Endothelial cell of umbilical vein (primary cell): ENCODE results near the gene OSBPL10. TPM values are rescaled to one million over a fixed set of nuclear protein-coding genes. Genes with fewer than 3 reads are reported as not detected.

ENCODE experiments used
- BruUV-seq: library from RNA; stranded (reverse); fragments of 400-500 nt; replicated peaks from 2 replicates; lab custom pipeline; 2021; lab: Mats Ljungman, UMichigan
- CTCF ChIA-PET: fragments of 300-600, 350-600 bp; sonication (Branson Sonifier 250); formaldehyde crosslinking; loops from one replicate; lab custom pipeline; 2021; ENCODE audit warnings: antibody characterized with exemption, inconsistent platforms; lab: Charles Lee
- POLR2A ChIA-PET: fragments of 300-600, 350-600 bp; sonication (Branson Sonifier 250); formaldehyde crosslinking; loops from one replicate; lab custom pipeline; 2021; ENCODE audit warnings: antibody characterized with exemption, inconsistent platforms; lab: Charles Lee
- DNase-seq: peaks from one replicate; pipeline ENCODE4 v3.0.0-alpha.2; 2011; ENCODE audit warnings: low read depth, low spot score
- FAIRE-seq: peaks from 2 replicates; lab custom pipeline; 2011; peaks lifted over from hg19 to GRCh38; lab: Jason Lieb, UNC
- H2AFZ ChIP-seq: 2 replicates; pipeline ENCODE4 v1.6.0; 2012; ENCODE audit warnings: low read depth, low read length, control low read depth, inconsistent platforms
- H3K27ac ChIP-seq: 2 replicates; pipeline ENCODE4 v1.5.1; 2011; ENCODE audit warnings: low read depth, mild to moderate bottlenecking, control low read depth, low read length, moderate library complexity; ENCODE audit not compliant: insufficient read depth
- H3K27me3 ChIP-seq, 2 experiments: 2 replicates each; pipeline versions ENCODE4 v1.6.0 to v1.6.1; 2011; ENCODE audit warnings: low read length in 2 of 2, mixed read lengths in 1 of 2; ENCODE audit not compliant: control insufficient read depth in 2 of 2, insufficient read depth in 2 of 2
- H3K36me3 ChIP-seq, 2 experiments: 2 replicates in 1 of 2; 3 replicates in 1 of 2; pipeline ENCODE4 v1.5.1; 2011; ENCODE audit warnings: low read length in 2 of 2, mild to moderate bottlenecking in 1 of 2, moderate library complexity in 1 of 2; ENCODE audit not compliant: control insufficient read depth in 2 of 2, insufficient read depth in 2 of 2; ENCODE audit errors: extremely low read depth in 1 of 2
- H3K4me1 ChIP-seq: 3 replicates; pipeline ENCODE4 v1.5.1; 2011; ENCODE audit warnings: mild to moderate bottlenecking, low read length; ENCODE audit not compliant: control insufficient read depth, insufficient read depth; ENCODE audit errors: extremely low read depth
- H3K4me2 ChIP-seq: 2 replicates; pipeline ENCODE4 v1.6.1; 2011; ENCODE audit warnings: low read length, control low read depth, mixed read lengths; ENCODE audit not compliant: insufficient read depth
- H3K4me3 ChIP-seq, 3 experiments: fragments of 200-600 bp in 1 of 3; sonication (generic), shearing (Covaris generic) in 1 of 3; replicated peaks in 1 of 3; 2 replicates each; pipeline ENCODE4 v1.5.1; 2011 to 2016; ENCODE audit warnings: control low read depth in 3 of 3, low read length in 3 of 3, mild to moderate bottlenecking in 2 of 3, inconsistent platforms in 1 of 3, low read depth in 1 of 3, moderate library complexity in 1 of 3; ENCODE audit not compliant: insufficient read depth in 1 of 3
- H3K79me2 ChIP-seq: 2 replicates; pipeline ENCODE4 v1.6.0; 2012; ENCODE audit warnings: low read length, inconsistent platforms; ENCODE audit not compliant: control insufficient read depth, insufficient read depth
- H3K9ac ChIP-seq: replicated peaks from 2 replicates; pipeline ENCODE3; 2011; ENCODE audit warnings: low read length, control low read depth; ENCODE audit not compliant: insufficient read depth; ENCODE audit errors: extremely low read depth
- H3K9me1 ChIP-seq: replicated peaks from 3 replicates; pipeline ENCODE4 v1.6.0; 2011; ENCODE audit warnings: mild to moderate bottlenecking, low read length; ENCODE audit not compliant: control insufficient read depth, insufficient read depth; ENCODE audit errors: extremely low read depth
- H3K9me3 ChIP-seq: replicated peaks from 2 replicates; pipeline ENCODE4 v1.5.1; 2012; ENCODE audit warnings: low read length, inconsistent platforms; ENCODE audit not compliant: control insufficient read depth, insufficient read depth
- H4K20me1 ChIP-seq: replicated peaks from 2 replicates; pipeline ENCODE3; 2011; ENCODE audit warnings: mild to moderate bottlenecking, low read length; ENCODE audit not compliant: control insufficient read depth, insufficient read depth; ENCODE audit errors: extremely low read depth
- CTCF ChIP-seq, 2 donors: IDR thresholded peaks; 1 replicate in 1 of 2; 2 replicates in 1 of 2; pipeline ENCODE4 v1.5.1; 2011; ENCODE audit warnings: low read length in 2 of 2, mild to moderate bottlenecking in 2 of 2, moderate library complexity in 2 of 2, control low read depth in 1 of 2, inconsistent platforms in 1 of 2, low read depth in 1 of 2; ENCODE audit not compliant: insufficient read depth in 1 of 2; ENCODE audit errors: extremely low read depth in 1 of 2
- EZH2 ChIP-seq: IDR thresholded peaks from 2 replicates; pipeline ENCODE4 v1.6.1; 2012; ENCODE audit warnings: borderline replicate concordance, low read depth, mild to moderate bottlenecking, moderate library complexity, low read length, inconsistent platforms; ENCODE audit not compliant: severe bottlenecking
- FOS ChIP-seq: IDR thresholded peaks from 2 replicates; pipeline ENCODE4 v1.6.1; 2011; ENCODE audit warnings: mild to moderate bottlenecking, low read length, moderate library complexity, borderline replicate concordance; ENCODE audit not compliant: insufficient read depth
- GATA2 ChIP-seq: IDR thresholded peaks from 2 replicates; pipeline ENCODE4 v1.7.0; 2011; ENCODE audit warnings: low read depth, mild to moderate bottlenecking, moderate library complexity, mixed read lengths, low read length; ENCODE audit not compliant: insufficient read length, insufficient read depth
- JUN ChIP-seq: IDR thresholded peaks from 2 replicates; pipeline ENCODE4 v1.6.1; 2011; ENCODE audit warnings: borderline replicate concordance, low read depth; ENCODE audit not compliant: insufficient read length, insufficient read depth
- MAX ChIP-seq: IDR thresholded peaks from 2 replicates; pipeline ENCODE4 v1.6.1; 2011; ENCODE audit not compliant: insufficient read depth, insufficient read length
- MYC ChIP-seq: IDR thresholded peaks from one replicate; pipeline ENCODE4 v1.6.1; 2011; ENCODE audit warnings: mild to moderate bottlenecking, low read depth, low read length
- POLR2A ChIP-seq: IDR thresholded peaks from 2 replicates; pipeline ENCODE4 v1.6.1; 2012; ENCODE audit warnings: low read depth, mild to moderate bottlenecking, control low read depth, low read length
- POLR2AphosphoS5 ChIP-seq: IDR thresholded peaks from 2 replicates; pipeline ENCODE4 v1.6.1; 2012; ENCODE audit warnings: low read depth, mild to moderate bottlenecking, control low read depth, low read length, moderate library complexity; ENCODE audit not compliant: insufficient read depth
- dilution Hi-C: fragments of 300-500 bp; cut with MboI; formaldehyde crosslinking; loops from one replicate; pipeline ENCODE4 v1.15.0; 2019; ENCODE audit warnings: low sequenced_read_pairs; ENCODE audit not compliant: extremely low pct_ligation_motif_present
- intact Hi-C: fragments of 100-400 bp; cut with micrococcal nuclease; formaldehyde crosslinking; loops from one replicate; pipeline ENCODE4 v1.10.0; 2022
- polyA plus RNA-seq, 4 experiments: library from polyadenylated mRNA; depleted of rRNA in 3 of 4; stranded (reverse) in 3 of 4; unstranded in 1 of 4; fragments of >200 nt; gene quantifications; 2 replicates each; pipeline versions ENCODE4 v1.2.1 to v1.2.3, GENCODE V29; 2011 to 2012; ENCODE audit warnings: missing spikeins in 1 of 4
- total RNA-seq: library from RNA; stranded (reverse); gene quantifications from 2 replicates; pipeline ENCODE4 v1.2.3, GENCODE V29; 2021

OSBPL10 gene
- total and polyA plus RNA-seq, 2 donors (not counting 3 experiments of a cell fraction or from before 2014, with no cell fraction given) = 10.8 to 47.6 TPM

DNA sequence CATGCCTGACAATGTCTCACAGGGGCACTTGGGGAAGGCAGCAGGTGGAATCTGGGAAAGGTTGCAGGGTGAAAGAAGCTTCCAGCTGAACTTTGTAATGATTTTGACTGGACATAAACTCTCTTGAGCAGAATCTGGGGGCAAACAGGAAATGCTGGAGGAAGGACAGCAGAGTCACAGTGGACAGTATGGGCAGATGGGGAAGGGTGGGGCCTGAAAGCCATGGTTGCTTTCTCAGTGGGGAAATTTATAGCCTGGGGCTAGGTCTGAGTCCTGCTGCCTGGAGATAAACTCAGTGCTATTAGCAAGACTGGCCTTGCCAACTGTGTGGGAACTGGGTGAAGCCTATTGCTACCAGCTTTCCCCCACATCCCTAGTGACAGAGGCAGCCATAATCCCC, 203.2 kb downstream of the OSBPL10 start:
- H4K20me1 ChIP-seq = no peaks in the 10 kb centered on the region
- intact Hi-C loops (no loop called here), dilution Hi-C loops (no loop called here)
- FAIRE-seq (no peak), DNase-seq (no peak)
- POLR2A ChIA-PET = no interaction called here
- BruUV-seq = no TSS peak
- no peak overlapping the region for H3K4me2 ChIP-seq
- no peak overlapping the region for H3K27ac ChIP-seq
- no peaks in the 10 kb centered on the region for H3K9me3 ChIP-seq
- H3K27me3 ChIP-seq = no peaks in the 10 kb centered on the region
- H2AFZ ChIP-seq = no peak overlapping the region
- H3K79me2 ChIP-seq = no peaks in the 10 kb centered on the region
- no peak overlapping the region for H3K4me3 ChIP-seq
- CTCF ChIA-PET = interaction anchor here (0.6 to 1.4 kb wide), 2 partner anchors 9 to 267 kb away, joined by 3 read pairs; no protein-coding TSS in a partner anchor
- H3K9ac ChIP-seq = no peak overlapping the region
- TF ChIP-seq CTCF (IDR thresholded peaks at IDR 0.05; ENCODE audit: extremely low read depth in 1 of 2, insufficient read depth in 1 of 2, low read depth in 1 of 2, low read length in 2 of 2) (no peak), MYC (no peak), POLR2AphosphoS5 (no peak), FOS (no peak), POLR2A (no peak), EZH2 (no peak), GATA2 (no peak), JUN (no peak), MAX (no peak)
- H3K9me1 ChIP-seq = no peaks in the 10 kb centered on the region
- no peaks in the 10 kb centered on the region for H3K4me1 ChIP-seq
- H3K36me3 ChIP-seq = no peaks in the 10 kb centered on the region
